Vagina (tissue), 2 donors: ENCODE results near the gene NRXN3. TPM values are rescaled to one million over a fixed set of nuclear protein-coding genes. Genes with fewer than 3 reads are reported as not detected.

Experiments used
- DNase-seq, 2 donors: peaks; one replicate each; pipeline ENCODE4 v3.0.0-alpha.2; 2017; ENCODE audit errors: extremely low spot score in 2 of 2
- H3K27ac ChIP-seq: fragments of 200-600 bp; sonication (generic); one replicate; pipeline ENCODE4 v1.5.1; 2019
- H3K27me3 ChIP-seq: fragments of 200-600 bp; sonication (generic); one replicate; pipeline ENCODE4 v1.5.1; 2019
- H3K36me3 ChIP-seq, 2 donors: fragments of 200-600 bp; sonication (generic); one replicate each; pipeline ENCODE4 v1.5.1; 2017 to 2019
- H3K4me1 ChIP-seq: fragments of 200-600 bp; sonication (generic); one replicate; pipeline ENCODE4 v1.5.1; 2019
- H3K4me3 ChIP-seq, 2 donors: fragments of 200-600 bp; sonication (generic); 1 replicate in 1 of 2; 2 replicates in 1 of 2; pipeline ENCODE4 v1.5.1; 2016 to 2019
- H3K9me3 ChIP-seq: fragments of 200-600 bp; sonication (generic); one replicate; pipeline ENCODE4 v1.5.1; 2019
- POLR2A ChIP-seq, 2 donors: fragments of 450-650 bp; IDR thresholded peaks; one replicate each; pipeline ENCODE4 v1.6.1; 2017; ENCODE audit warnings: antibody characterized with exemption in 2 of 2, mild to moderate bottlenecking in 2 of 2, moderate library complexity in 2 of 2
- POLR2AphosphoS5 ChIP-seq, 2 donors: sonication (generic); formaldehyde crosslinking; IDR thresholded peaks; one replicate each; pipeline ENCODE4 v1.9.0; 2017; ENCODE audit warnings: antibody characterized with exemption in 2 of 2, mild to moderate bottlenecking in 2 of 2, low read depth in 1 of 2; ENCODE audit not compliant: insufficient read depth in 1 of 2
- intact Hi-C: fragments of 100-400 bp; cut with DNase I; formaldehyde crosslinking; loops from one replicate; pipeline ENCODE4 v1.15.1; 2023
- total RNA-seq: library from RNA; depleted of rRNA; stranded (reverse); fragments of >200 nt; gene quantifications from one replicate; pipeline ENCODE4 v1.2.3, GENCODE V29; 2016
- TF ChIP-seq, protein P1 (sequence below), 3 experiments: fragments of 450-650 bp in 2 of 3; fragments of 200-600 bp in 1 of 3; sonication (generic) in 1 of 3; IDR thresholded peaks; one replicate each; pipeline ENCODE4 v1.5.1; 2017 to 2019; ENCODE audit warnings: antibody characterized with exemption in 3 of 3, mild to moderate bottlenecking in 2 of 3, moderate library complexity in 2 of 3

The NRXN3 gene
- total RNA-seq, 1 donor from 2014 or later, result 4.7 TPM

DNA sequence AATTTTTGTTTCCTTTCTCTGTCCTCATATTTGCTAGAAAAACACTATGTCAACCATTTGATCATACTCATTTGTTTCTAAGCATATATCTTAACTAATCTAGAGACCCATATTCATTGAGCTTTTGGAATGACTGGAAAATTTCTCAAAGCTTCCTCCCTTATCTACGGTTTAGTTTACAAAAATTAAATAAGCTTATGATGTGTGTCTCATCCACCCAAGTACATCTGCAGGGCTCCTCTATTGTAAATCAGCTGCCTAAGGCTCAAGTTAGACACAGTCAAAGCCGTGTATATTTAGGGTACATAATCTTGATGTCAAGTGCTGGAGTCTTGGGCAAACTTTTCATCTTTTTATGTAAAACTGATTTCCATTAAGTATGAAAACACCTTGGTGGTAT, 1670.7 kb downstream of the NRXN3 start:
- Histone ChIP-seq H3K9me3 (no peaks in the 10 kb centered on the region), H3K27me3 (no peaks in the 10 kb centered on the region), H3K36me3 (no peaks in the 10 kb centered on the region), H3K27ac (no peak overlapping the region), H3K4me3 (no peak overlapping the region), H3K4me1 (peaks cover 9% of the 10 kb centered on the region)
- intact Hi-C loops, result no loop called here
- no peak for TF ChIP-seq POLR2AphosphoS5 (IDR thresholded peaks at IDR 0.05; ENCODE audit: insufficient read depth in 1 of 2, low read depth in 1 of 2)
- TF ChIP-seq, protein P1, sequence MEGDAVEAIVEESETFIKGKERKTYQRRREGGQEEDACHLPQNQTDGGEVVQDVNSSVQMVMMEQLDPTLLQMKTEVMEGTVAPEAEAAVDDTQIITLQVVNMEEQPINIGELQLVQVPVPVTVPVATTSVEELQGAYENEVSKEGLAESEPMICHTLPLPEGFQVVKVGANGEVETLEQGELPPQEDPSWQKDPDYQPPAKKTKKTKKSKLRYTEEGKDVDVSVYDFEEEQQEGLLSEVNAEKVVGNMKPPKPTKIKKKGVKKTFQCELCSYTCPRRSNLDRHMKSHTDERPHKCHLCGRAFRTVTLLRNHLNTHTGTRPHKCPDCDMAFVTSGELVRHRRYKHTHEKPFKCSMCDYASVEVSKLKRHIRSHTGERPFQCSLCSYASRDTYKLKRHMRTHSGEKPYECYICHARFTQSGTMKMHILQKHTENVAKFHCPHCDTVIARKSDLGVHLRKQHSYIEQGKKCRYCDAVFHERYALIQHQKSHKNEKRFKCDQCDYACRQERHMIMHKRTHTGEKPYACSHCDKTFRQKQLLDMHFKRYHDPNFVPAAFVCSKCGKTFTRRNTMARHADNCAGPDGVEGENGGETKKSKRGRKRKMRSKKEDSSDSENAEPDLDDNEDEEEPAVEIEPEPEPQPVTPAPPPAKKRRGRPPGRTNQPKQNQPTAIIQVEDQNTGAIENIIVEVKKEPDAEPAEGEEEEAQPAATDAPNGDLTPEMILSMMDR (IDR thresholded peaks at IDR 0.05), result no peak
- TF ChIP-seq POLR2A (IDR thresholded peaks at IDR 0.05), result no peak
- DNase-seq, result no peak

DNA sequence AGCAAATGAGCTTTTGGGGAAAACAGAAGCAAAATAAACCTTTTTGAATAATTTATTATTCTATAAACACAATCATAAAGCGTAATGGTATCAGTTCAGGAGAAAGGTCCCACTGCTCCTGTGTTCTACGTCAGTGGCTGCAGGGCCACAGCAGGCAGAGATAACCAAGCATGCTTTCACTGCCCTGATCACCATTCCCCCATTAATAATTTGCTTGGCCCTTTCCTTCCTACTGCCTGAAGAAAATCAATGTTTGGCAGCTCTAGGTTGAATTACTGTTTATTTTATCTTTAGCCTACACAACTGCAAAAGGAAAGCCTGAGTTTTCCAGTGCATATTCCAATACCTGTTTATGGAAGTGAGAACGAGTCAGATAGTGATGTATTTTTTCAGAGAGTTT, 1671.3 kb downstream of the NRXN3 start:
- Histone ChIP-seq H3K27ac (no peak overlapping the region), H3K4me1 (peaks cover 9% of the 10 kb centered on the region), H3K27me3 (no peaks in the 10 kb centered on the region), H3K9me3 (no peaks in the 10 kb centered on the region), H3K36me3 (no peaks in the 10 kb centered on the region), H3K4me3 (no peak overlapping the region)
- intact Hi-C loops, result no loop called here
- no peak for DNase-seq
- no peak for TF ChIP-seq POLR2AphosphoS5 (IDR thresholded peaks at IDR 0.05; ENCODE audit: insufficient read depth in 1 of 2, low read depth in 1 of 2)

DNA sequence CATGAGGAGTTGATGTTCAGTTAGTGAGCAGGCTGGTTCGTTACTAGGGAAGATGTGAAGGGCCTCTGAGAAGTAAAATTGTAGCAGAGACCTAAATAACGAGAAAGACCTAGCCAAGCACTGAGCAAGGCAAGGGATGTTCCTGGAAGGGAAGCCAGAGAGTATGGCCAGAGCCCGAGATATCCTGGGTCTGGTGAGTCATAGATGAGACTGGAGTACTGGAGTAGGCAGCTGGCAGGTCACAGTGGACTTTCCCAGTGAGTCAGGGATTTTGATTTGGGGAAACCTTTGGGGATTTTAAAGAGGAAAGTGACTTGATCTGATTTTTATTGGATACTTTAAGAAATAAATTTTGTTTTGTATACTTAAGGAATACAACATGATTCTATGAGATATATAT, 1672.1 kb downstream of the NRXN3 start:
- Histone ChIP-seq H3K4me1 (peaks cover 9% of the 10 kb centered on the region), H3K9me3 (no peaks in the 10 kb centered on the region), H3K27me3 (no peaks in the 10 kb centered on the region), H3K27ac (no peak overlapping the region), H3K4me3 (no peak overlapping the region), H3K36me3 (no peaks in the 10 kb centered on the region)
- intact Hi-C loops, result no loop called here
- no peak for DNase-seq
- TF ChIP-seq, protein P1 (IDR thresholded peaks at IDR 0.05), result no peak
- TF ChIP-seq POLR2A (IDR thresholded peaks at IDR 0.05) (no peak), POLR2AphosphoS5 (IDR thresholded peaks at IDR 0.05; ENCODE audit: insufficient read depth in 1 of 2, low read depth in 1 of 2) (no peak)

DNA sequence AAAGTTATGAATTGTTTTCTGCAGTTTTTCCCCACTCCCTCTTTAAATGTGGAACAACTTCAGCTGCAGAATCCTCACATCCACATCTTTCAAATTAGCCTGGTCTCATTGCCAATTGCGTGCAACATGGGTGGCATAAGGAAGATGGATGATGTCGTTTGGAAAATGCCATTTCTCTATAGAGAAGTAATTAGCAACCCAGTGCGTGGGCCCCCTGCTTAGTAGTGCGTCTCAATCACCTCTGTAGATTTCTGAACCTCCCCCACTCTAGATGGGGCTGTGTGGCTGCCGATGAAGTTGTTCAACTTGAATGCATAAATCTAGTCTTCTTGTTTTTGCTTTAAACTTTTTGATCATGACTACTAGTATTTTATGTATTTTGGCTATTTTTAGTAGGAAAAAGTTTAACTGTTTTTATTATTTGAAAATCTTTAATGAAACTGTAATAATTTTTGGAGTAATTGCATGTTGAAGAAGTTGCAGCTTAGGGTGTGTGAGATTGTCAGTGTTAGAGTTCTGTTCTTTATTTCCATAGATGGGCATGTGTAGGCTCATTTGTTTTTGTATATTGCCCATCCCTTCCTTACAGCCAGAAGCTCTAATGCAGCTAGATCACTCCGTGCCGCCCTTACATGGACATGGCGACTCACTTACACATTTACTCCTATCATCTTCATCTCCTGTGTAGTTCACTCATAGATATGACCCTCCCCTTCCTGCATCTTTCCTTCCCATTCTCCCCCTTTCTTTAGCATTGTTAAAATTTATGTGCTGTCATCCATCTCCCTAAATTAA, 1683.0 kb downstream of the NRXN3 start:
- H3K4me1 ChIP-seq, result no peaks in the 10 kb centered on the region
- no peak for TF ChIP-seq POLR2A (IDR thresholded peaks at IDR 0.05)
- TF ChIP-seq, protein P1 (IDR thresholded peaks at IDR 0.05), result no peak
- TF ChIP-seq POLR2AphosphoS5 (IDR thresholded peaks at IDR 0.05; ENCODE audit: insufficient read depth in 1 of 2, low read depth in 1 of 2), result no peak
- H3K9me3 ChIP-seq, result no peaks in the 10 kb centered on the region
- H3K27ac ChIP-seq, result no peak overlapping the region
- DNase-seq, result no peak
- no peak overlapping the region for H3K4me3 ChIP-seq
- H3K36me3 ChIP-seq, result no peaks in the 10 kb centered on the region
- intact Hi-C loops, result no loop called here
- no peaks in the 10 kb centered on the region for H3K27me3 ChIP-seq

DNA sequence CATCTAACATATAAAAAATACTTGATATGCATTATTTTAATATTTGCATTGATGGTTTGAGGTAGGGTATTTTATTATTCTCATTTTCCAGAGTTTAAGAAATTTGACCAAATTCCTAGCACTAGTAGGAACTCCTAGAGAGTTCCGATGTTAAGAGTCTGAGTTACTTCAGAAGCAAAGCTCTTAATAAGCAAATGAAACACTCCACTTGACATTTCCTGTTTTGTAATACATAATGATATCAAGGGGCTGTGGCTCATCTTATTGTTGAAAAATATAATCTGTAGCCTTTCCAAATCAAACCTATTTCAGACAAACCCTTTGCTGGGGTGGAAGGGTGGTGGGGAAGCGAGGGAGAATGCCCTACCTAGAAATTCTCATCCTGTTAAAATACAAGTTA, 1685.6 kb downstream of the NRXN3 start:
- no peak overlapping the region for H3K4me3 ChIP-seq
- no peaks in the 10 kb centered on the region for H3K27me3 ChIP-seq
- H3K27ac ChIP-seq, result no peak overlapping the region
- TF ChIP-seq, protein P1 (IDR thresholded peaks at IDR 0.05), result no peak
- no peak for TF ChIP-seq POLR2A (IDR thresholded peaks at IDR 0.05)
- no peak for TF ChIP-seq POLR2AphosphoS5 (IDR thresholded peaks at IDR 0.05; ENCODE audit: insufficient read depth in 1 of 2, low read depth in 1 of 2)
- H3K36me3 ChIP-seq, result no peaks in the 10 kb centered on the region
- H3K9me3 ChIP-seq, result no peaks in the 10 kb centered on the region
- intact Hi-C loops, result no loop called here
- DNase-seq, result no peak
- H3K4me1 ChIP-seq, result no peaks in the 10 kb centered on the region
